OCI-LY7 (cell line): ENCODE results near the gene COBL. TPM values are rescaled to one million over a fixed set of nuclear protein-coding genes. Genes with fewer than 3 reads are reported as not detected.

Source experiments
- BruUV-seq: library from RNA; stranded (reverse); fragments of 400-500 nt; replicated peaks from 2 replicates; lab custom pipeline; 2021; lab: Mats Ljungman, UMichigan
- CTCF ChIA-PET: fragments of 300-600 bp; sonication (Branson Sonifier 250); formaldehyde crosslinking; loops from one replicate; lab custom pipeline; 2022; ENCODE audit warnings: antibody characterized with exemption; ENCODE audit not compliant: unreplicated experiment; lab: Charles Lee
- POLR2A ChIA-PET: fragments of 300-600 bp; sonication (Branson Sonifier 250); formaldehyde crosslinking; loops from one replicate; lab custom pipeline; 2022; ENCODE audit warnings: antibody characterized with exemption; lab: Charles Lee
- DNase-seq: peaks from one replicate; pipeline ENCODE4 v3.0.0-alpha.2; 2015; ENCODE audit warnings: low spot score
- H2AFZ ChIP-seq: fragments of 200-600 bp; sonication (generic), shearing (Covaris generic); 2 replicates; pipeline ENCODE4 v1.6.1; 2014; ENCODE audit warnings: mild to moderate bottlenecking, antibody characterized with exemption, low read length, moderate library complexity
- H3K27ac ChIP-seq: fragments of 200-600 bp; sonication (generic); 2 replicates; pipeline ENCODE4 v1.5.1; 2014; ENCODE audit warnings: mixed run types, low read depth, mild to moderate bottlenecking, moderate library complexity, low read length, inconsistent platforms; ENCODE audit not compliant: poor library complexity, severe bottlenecking
- H3K36me3 ChIP-seq: fragments of 200-600 bp; sonication (generic); 2 replicates; pipeline ENCODE4 v1.6.1; 2014; ENCODE audit warnings: mild to moderate bottlenecking, antibody characterized with exemption, low read length, moderate library complexity, mixed read lengths; ENCODE audit not compliant: insufficient read depth
- H3K4me1 ChIP-seq: fragments of 200-600 bp; sonication (generic); 2 replicates; pipeline ENCODE4 v1.5.1; 2014; ENCODE audit warnings: mild to moderate bottlenecking, low read length; ENCODE audit not compliant: insufficient read depth, poor library complexity, severe bottlenecking
- H3K4me2 ChIP-seq: fragments of 200-600 bp; sonication (generic); 2 replicates; pipeline ENCODE4 v1.6.1; 2014; ENCODE audit warnings: mild to moderate bottlenecking, low read length
- H3K4me3 ChIP-seq: fragments of 200-600 bp; sonication (generic); 2 replicates; pipeline ENCODE4 v1.5.1; 2014; ENCODE audit warnings: mild to moderate bottlenecking, low read depth, low read length; ENCODE audit not compliant: poor library complexity, severe bottlenecking
- H3K79me2 ChIP-seq: fragments of 200-600 bp; sonication (generic); 2 replicates; pipeline ENCODE4 v1.6.1; 2016; ENCODE audit warnings: low read depth, mild to moderate bottlenecking, low read length, moderate library complexity, mixed read lengths; ENCODE audit not compliant: insufficient read depth
- H3K9me2 ChIP-seq: fragments of 200-600 bp; sonication (generic); 2 replicates; pipeline ENCODE4 v1.6.1; 2016; ENCODE audit warnings: mild to moderate bottlenecking, low read length, mixed read lengths; ENCODE audit not compliant: insufficient read depth
- H3K9me3 ChIP-seq: fragments of 200-600 bp; sonication (generic); 2 replicates; pipeline ENCODE4 v1.6.1; 2014; ENCODE audit warnings: mild to moderate bottlenecking, mixed run types, low read length, mixed read lengths
- H4K20me1 ChIP-seq: fragments of 200-600 bp; sonication (generic); 2 replicates; pipeline ENCODE4 v1.6.1; 2014; ENCODE audit warnings: mild to moderate bottlenecking, antibody characterized with exemption, low read length, moderate library complexity, mixed read lengths; ENCODE audit not compliant: insufficient read depth
- CTCF ChIP-seq: fragments of 200-600 bp; sonication (generic); conservative IDR thresholded peaks from 2 replicates; pipeline ENCODE4 v1.5.1; 2014; ENCODE audit warnings: mild to moderate bottlenecking, antibody characterized with exemption, low read length, moderate library complexity, mixed read lengths
- EZH2phosphoT487 ChIP-seq: fragments of 200-600 bp; sonication (generic); IDR thresholded peaks from 2 replicates; pipeline ENCODE4 v1.6.1; 2018; ENCODE audit warnings: low read depth, borderline replicate concordance, mild to moderate bottlenecking, mixed run types, antibody characterized with exemption, low read length, moderate library complexity, mixed read lengths
- intact Hi-C: fragments of 100-400 bp; cut with micrococcal nuclease; formaldehyde crosslinking; loops from one replicate; pipeline ENCODE4 v1.10.0; 2022; ENCODE audit not compliant: unreplicated experiment
- total RNA-seq, 2 experiments: library from RNA; depleted of rRNA in 1 of 2; stranded (reverse); fragments of >200 nt in 1 of 2; shearing (Covaris generic) in 1 of 2; gene quantifications; 2 replicates each; pipeline ENCODE4 v1.2.3, GENCODE V29; 2014 to 2022

The COBL gene
- total RNA-seq, 2 experiments from 2014 or later, result not detected

GRCh38 chr7:51126813-51127617 is 189.6 kb downstream of the COBL start:
- POLR2A ChIA-PET, result interaction anchor here (0.6 to 2.2 kb wide), 3 partner anchors 10 to 1449 kb away, joined by 3 to 6 read pairs (median 3); no protein-coding TSS in a partner anchor
- Histone ChIP-seq H3K9me3 (no peaks in the 10 kb centered on the region), H3K27ac (no peak overlapping the region), H2AFZ (no peak overlapping the region), H3K4me2 (no peak overlapping the region), H3K4me3 (no peak overlapping the region), H3K36me3 (no peaks in the 10 kb centered on the region), H3K9me2 (no peaks in the 10 kb centered on the region), H4K20me1 (no peaks in the 10 kb centered on the region), H3K79me2 (no peaks in the 10 kb centered on the region), H3K4me1 (peaks cover 5% of the 10 kb centered on the region)
- DNase-seq, result no peak
- no TSS peak for BruUV-seq
- CTCF ChIA-PET, result no interaction called here
- no peak for TF ChIP-seq EZH2phosphoT487
- no peak for TF ChIP-seq CTCF
- intact Hi-C loops, result no loop called here

GRCh38 chr7:51126324-51126723 is 190.3 kb downstream of the COBL start:
- TF ChIP-seq CTCF, result no peak
- TF ChIP-seq EZH2phosphoT487, result no peak
- Histone ChIP-seq H3K9me3 (no peaks in the 10 kb centered on the region), H4K20me1 (no peaks in the 10 kb centered on the region), H3K27ac (no peak overlapping the region), H3K79me2 (no peaks in the 10 kb centered on the region), H3K4me2 (no peak overlapping the region), H3K36me3 (no peaks in the 10 kb centered on the region), H2AFZ (no peak overlapping the region), H3K4me3 (no peak overlapping the region), H3K9me2 (no peaks in the 10 kb centered on the region), H3K4me1 (peaks cover 9% of the 10 kb centered on the region)
- intact Hi-C loops, result no loop called here
- ChIA-PET CTCF (no interaction called here), POLR2A (interaction anchor here (2.2 kb wide), 1 partner anchor 10 kb away, joined by 6 read pairs; no protein-coding TSS in a partner anchor)
- BruUV-seq, result no TSS peak
- DNase-seq, result no peak

- TF ChIP-seq EZH2phosphoT487 (no peak), CTCF (no peak)
- H3K4me3 ChIP-seq, result no peak overlapping the region
- intact Hi-C loops, result no loop called here
- no TSS peak for BruUV-seq
- CTCF ChIA-PET, result no interaction called here
- no peaks in the 10 kb centered on the region for H4K20me1 ChIP-seq
- POLR2A ChIA-PET, result no interaction called here
- H3K4me1 ChIP-seq, result peaks cover 9% of the 10 kb centered on the region
- H3K9me2 ChIP-seq, result no peaks in the 10 kb centered on the region
- no peak for DNase-seq
- H3K4me2 ChIP-seq, result no peak overlapping the region
- no peaks in the 10 kb centered on the region for H3K36me3 ChIP-seq
- no peak overlapping the region for H3K27ac ChIP-seq
- no peaks in the 10 kb centered on the region for H3K9me3 ChIP-seq
- H3K79me2 ChIP-seq, result no peaks in the 10 kb centered on the region
- no peak overlapping the region for H2AFZ ChIP-seq
Observed at GRCh38 chr7:51124321-51124720, 192.3 kb downstream of the COBL start.
